IPS-NIHi11 (cell line): ENCODE measurements around the gene MAN1B1.
"Not testable (repeated sequence)": the region's sequence is repeated elsewhere in the genome, so short reads cannot be mapped to it uniquely, and the experiment has no call there.

ENCODE experiments used
- DNase-seq: peaks from one replicate; pipeline ENCODE4 v3.0.0; 2012; ENCODE audit warnings: mixed read lengths, low spot score

MAN1B1 gene

DNA sequence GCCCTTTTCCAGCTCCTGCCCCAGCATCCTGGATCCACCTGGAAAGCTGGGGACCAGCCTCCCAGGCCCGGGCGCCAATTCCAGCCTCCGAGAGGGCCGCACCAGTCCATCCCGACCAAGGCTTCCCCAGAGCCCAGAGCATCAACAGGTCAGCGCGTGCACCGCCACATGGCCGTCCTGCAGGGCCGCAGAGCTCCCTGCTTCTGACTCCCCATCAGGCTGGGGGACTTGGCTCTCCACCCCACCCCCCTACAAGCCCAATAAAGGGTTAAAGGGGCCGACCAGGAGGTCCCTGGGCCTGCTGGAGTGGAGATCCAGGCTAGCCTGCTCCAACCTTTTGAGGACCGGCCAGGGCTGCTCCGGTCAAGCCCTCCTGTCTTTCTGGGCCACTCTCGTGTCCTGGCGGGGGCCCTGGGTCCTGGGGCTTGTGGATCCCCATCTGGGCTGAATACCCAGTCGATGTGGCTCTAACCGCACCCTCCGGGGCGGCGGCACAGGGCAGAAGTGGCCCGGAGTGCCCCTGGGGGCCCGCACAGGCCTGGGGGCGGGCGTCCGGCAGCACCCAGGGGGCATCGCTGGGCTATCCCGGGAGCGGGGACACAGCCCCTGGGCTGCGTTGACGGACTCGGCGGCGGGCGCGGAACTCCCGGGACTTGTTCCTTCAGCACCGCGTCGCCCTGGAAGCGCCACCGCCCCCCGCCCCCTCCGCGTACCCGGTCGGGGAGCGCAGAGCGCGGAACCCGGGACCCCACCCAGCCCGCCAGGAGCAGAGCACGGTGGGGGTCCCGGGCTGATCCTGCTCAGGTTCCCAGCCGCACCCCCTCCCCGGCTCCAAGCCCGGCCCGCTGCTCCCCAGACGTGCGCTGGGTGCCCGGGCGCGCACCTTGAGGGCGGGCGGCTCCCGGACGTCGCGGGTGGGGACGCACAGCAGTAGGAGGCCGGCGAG lies 33.5 kb upstream of the MAN1B1 start:
- DNase-seq: peak; percentile 58

DNA sequence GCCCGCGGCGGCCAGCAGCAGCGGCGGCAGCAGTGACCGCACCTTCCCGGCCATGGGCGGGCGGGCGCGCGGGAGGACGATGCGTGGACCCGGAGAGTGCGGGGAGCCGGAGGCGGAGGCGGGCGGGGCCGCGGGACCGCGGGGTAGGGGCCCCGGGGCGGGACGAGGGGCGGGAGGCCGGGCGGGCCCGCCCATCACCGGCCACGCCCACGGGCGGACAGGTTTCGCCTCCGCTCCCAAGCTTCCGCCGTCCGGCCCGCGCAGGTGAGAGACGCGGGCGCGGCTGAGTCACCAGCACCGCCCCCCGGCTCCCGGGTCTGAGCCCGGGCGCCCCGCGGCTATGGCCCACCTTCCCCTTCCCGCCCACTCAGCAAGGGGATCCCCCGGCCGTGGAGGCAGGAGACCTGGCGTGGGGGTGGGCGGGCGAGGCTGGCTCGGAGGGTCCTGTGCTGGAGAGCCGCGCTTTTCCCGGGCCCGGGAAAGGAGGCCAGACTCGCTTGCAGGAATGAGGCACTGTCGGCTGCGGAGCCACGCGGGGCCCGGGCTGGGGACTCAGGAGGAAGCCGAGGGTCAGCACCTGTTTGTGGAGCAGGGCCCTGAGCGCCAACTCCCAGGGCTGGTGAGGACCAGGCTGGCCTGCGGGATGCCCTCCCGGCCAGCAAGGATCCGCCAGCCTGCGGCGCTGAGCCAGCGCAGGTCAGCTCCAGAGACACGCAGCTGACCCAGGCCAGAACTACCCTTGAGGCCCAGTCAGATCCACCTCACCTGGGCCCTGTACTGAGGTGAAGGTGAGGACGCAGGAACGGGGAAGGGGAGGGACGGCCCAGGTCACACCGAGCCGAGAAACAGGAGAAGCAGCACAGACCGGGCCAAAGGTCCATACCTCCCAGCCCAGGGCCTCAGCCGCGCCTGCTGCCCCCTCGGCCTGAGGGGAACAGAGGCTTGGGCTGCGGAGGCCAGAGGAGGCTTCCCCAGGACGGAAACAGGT lies 32.5 kb upstream of the MAN1B1 start, which contains the start of gene ENTPD2:
Gene ENTPD2 (minus strand): TSS at position 118 of the 988 bp plus-strand sequence. CDS start 64 bp downstream, at position 54.
- DNase-seq: peak; percentile 85

DNA sequence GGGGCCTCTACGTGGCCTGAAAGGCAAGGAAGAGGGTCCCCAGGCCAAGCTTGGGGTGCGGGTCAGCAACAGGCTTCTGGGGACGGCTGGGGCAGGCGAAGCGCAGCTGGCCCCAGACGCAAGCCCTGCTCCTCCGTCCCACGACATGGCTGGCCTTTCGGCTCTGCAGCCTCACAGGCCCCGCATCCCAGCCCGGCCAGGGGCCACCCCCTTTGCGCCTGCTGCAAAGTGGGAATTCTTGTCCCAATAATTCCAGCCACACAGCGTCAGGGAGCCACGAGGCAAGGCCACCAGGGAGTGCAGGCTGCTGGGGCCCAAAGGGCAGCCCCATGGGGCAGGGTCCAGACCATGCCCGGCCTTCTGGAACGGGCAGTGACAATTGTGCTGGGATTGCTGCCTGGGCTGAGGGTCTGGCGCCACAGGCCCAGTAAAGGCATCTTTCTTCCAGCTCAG lies 31.8 kb upstream of the MAN1B1 start:
- no peak for DNase-seq

DNA sequence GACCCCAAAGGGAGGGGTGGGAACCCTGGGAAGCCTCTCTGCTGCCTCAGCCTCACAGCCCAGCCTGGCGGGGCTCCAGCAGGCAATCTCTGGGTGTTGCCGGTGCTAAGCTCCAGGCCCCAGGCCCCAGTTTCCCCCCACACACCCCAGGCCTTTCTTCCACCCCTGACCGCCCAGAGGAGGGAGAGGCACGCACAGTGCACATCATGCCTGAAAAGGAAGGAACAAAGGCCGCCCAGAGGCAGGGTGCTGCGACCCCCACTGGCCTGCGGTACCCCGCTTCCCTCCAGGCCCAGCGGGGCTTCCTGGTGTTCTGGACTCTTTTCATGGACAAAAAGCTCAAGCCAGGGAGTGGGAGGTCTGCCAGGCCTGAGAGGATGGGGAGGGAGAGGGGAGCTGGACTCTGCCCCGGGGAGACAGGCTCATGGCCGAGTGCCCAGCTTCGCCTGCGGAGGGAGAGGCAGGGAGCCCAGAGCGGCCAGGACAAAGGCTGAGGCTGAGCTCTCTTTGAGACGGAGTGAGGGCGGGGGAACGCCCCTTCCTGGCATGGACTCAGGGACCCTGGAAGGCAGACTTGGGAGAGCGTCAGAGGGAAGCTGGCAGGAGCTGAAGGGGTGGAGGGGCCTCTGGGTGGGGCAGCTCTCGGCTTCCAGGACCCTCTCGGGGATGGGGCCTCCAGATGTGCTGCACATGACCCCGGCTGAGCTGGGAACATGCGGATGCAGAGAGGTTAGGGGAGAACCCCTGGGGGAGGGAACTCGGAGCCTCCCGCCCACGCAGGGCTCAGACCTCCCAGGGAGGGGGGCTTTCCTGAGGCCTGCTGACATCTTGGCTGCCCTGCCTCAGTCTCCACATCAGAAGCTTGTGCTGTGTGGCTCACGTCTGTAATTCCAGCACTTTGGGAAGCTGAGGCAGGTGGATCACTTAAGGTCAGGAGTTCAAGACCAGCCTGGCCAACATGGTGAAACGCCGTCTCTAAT lies 31.1 kb upstream of the MAN1B1 start:
- DNase-seq: peak; percentile 53

DNA sequence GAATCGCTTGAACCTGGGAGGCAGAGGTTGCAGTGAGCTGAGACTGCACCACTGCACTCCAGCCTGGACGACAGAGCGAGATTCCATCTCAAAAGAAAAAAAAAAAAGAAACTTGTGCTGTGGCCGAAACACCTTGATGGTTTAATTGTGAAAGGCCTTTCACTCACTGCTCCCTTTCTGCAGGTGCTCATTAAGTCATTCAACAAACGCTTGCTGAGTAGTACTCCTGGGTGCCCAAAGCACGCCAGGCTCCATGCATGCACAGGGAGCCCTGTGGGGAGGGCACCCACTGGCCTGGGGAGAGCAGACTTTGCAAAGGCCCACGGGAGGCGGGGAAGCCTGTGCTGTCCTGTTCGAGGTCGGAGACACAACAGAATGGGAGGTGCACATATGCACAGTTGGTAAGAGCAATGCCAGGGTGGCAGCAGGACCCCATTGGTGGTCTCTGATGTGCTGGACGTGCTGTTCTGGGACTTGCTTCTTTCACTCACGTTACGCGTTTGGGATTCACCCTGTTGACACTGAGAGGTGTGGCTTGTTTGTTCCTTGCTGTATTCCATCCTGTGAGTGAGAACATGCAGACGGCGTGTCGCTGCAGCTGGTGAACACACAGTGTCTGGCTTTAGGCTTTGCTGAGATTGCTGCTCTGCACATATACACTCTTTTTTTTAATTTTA lies 29.9 kb upstream of the MAN1B1 start:
- DNase-seq: no peak

DNA sequence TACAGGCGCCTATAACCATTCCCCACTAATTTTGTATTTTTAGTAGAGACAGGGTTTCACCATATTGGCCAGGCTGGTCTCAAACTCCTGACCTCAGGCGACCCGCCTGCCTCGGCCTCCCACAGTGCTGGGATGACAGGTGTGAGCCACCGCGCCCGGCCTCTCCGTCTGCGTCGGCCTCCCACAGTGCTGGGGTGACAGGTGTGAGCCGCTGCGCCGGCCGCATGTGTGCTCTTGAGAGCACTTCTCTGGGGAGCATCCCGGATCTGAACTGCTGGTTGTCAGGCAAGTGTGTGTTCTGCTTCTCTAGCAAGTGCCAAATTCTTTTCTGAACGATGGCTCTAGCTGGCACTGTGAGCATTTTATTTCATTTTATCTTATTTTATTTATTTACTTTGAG lies 29.2 kb upstream of the MAN1B1 start:
- DNase-seq: no peak

DNA sequence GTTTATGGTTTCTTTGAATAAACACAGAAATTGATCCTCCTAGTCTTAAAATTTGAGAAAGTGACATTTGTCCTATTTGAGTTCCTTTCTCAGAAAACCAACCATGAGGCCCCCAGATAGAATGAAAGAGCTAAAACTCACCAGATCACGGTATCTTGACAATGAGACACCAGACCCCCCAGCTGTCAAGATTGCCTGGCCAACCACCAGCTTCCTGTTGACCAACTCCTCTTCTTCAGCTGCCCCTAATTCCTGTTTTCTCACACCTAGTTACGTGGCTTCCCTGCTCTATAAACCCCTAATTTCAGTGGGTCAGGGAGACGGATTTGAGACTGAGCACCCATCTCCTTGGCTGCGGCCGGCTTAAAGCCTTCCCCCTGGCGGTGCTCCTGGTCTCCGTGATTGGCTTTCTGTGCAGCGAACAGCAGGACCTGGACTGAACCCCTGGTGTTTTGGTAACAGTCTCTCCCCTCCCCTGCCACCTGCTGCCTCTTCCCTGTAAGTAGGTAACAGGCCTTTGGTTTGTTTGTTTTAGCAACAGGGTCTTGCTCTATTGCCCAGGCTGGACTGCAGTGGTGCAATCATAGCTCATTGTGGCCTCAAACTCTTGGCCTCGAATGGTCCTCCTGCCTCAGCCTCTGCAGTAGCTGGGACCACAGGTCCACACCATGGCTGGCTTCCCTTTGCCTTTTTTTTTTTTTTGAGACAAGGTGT lies 28.1 kb upstream of the MAN1B1 start:
- no peak for DNase-seq

DNA sequence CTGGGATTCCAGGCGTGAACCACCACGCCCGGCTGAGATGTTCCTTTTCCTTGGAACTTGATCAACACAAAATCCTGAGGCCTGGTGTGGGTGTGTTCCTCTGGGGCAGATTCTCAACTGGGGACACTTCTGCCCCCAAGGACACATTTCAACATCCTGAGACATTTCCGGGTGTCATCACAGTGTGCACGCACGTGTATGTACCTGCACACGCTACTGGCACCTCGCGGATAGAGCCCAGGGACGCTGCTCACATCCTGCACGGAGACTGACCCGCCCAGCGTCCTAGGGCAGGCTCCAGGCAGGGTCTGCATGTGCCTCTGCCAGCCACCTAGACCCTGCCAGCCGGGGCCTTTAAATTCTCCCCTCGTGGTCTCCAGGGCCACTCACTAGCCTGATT lies 24.4 kb upstream of the MAN1B1 start:
- no peak for DNase-seq

DNA sequence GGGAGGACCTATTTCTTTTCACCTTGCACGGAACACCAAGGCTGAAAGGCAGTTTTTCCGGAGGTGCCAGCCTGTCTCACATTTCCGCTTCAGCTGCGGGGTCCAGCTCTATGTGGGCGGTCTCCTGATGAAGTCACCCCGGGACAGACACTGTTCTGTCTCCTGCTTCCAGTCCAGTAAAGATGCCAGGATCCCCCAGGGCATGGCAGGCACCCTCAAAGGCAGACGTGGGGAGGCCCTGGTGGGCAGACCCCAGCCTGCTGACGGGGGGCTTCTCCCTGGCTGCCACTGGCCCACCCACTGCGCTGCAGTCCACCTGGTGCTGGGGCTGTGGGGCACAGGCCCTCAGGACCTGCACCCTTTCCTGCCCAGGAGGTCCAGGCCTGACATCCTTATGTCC lies 24.0 kb upstream of the MAN1B1 start:
- not testable (repeated sequence) for DNase-seq

DNA sequence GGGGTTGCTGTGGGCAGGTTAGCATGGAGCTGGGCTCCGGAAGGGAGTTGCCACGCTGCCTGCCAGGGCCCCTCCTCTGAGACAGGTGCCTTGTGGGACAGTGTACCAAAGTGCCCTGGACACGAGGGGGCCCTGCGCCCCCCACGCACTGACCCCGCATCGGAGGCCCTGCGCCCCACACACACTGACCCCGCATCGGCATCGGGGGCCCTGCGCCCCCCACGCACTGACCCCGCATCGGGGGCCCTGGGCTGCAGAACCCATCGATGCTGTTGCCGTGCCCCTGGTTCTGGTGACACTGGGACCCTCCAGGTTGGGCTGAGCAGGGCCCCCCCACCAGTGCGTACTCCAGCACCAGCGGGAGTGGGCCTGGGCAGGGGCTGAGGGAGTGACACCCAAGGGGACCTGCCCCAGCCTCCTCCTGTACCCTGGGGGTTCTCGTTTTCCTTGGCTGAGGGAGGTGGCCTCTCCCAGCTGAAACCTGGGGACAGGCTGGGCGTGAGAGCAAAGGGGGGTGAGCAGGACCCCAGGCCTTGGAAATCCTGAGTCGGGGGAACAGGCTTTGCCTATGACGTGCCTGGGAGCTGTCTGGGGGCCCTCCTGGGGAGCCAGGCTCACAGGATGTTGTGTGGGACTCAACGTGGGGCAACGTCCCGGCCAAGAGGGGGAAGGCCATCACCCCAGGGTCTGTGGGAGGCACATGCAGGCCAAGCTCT lies 23.3 kb upstream of the MAN1B1 start:
- DNase-seq: no peak

DNA sequence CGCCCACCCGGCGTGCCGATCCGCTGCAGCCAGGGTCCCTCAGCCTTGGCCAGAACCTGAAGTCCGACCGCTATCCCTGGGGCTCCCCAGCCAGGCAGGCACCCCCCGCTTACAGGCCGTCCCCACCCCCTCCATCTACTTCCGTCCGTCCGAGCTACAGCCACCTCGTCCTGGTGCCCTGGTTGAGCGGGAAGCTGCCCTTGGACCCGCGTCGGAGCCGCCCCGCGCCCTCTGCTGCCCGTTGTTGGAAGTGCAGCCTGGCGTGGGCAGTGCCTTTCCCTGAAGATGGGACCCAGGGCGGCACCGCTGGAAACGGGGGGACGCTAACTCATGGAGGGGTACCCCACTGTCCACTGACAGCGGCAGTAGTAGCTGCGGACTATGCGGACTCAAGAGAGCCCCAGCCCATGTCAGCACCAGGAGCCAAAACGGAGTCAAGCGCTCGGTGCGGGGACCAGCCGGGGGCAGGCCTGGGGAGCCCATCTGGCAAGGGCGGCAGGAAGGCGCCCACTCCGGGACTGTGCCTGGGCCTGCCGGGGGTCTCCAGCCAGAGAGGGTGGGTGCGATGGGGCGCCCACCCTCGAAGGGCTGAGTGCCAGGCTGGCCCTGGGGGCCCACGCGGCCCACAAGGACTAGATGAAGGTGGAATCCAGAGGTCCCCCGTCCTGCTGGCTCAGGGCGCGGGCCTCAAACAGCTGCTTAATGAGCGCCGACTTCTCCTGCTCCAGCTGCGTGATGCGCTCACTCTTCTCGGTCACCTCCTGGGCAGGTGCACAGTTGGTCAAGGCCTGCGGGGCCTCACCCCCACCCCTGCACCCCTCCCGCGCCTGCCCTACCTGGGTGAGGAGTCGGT lies 22.5 kb upstream of the MAN1B1 start:
- peak; percentile 83 for DNase-seq

DNA sequence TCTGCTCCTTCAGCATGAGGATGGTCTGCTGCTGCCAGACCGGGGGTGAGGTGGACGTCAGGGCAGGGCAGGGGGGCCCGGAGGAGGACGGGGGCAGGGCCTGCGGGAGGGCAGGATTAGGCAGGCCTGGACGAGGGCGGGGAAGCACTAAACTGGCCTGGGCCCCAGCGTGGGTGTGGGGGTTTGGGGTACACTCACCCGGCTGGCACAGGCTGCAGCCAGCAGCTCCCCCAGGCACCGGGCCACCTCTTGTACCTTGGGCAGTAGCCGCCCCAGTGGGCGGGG lies 22.0 kb upstream of the MAN1B1 start:
- no peak for DNase-seq

DNA sequence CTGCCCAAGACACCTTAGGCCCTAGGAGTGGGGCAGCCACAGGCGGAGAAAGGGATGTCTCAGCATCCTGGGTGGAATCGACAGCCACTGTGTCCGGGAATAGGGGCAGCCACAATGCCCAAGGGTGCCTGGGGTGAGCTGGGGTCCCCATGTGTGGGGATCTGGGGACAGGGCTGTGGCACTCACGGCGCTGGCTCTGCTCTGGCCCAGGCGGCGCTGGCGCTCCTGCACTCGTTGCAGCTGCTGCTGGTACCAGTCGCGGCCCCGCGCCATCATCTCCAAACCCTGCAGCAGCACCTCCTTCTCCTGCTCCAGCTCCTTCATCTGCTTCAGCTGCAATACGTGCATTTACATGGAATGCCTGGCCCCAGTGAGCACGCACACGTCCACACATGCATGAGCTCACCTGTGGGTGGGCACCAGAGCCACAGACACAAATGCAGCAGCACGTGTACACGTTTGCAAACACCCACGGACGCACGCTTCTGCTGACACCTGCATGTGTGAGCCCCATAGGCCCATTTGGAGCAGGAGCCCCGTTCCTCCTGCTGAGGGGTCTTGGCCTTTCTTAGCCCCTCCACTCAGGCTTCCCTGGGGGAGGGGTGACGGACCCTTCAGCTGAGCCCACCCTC lies 21.3 kb upstream of the MAN1B1 start:
- DNase-seq: no peak

DNA sequence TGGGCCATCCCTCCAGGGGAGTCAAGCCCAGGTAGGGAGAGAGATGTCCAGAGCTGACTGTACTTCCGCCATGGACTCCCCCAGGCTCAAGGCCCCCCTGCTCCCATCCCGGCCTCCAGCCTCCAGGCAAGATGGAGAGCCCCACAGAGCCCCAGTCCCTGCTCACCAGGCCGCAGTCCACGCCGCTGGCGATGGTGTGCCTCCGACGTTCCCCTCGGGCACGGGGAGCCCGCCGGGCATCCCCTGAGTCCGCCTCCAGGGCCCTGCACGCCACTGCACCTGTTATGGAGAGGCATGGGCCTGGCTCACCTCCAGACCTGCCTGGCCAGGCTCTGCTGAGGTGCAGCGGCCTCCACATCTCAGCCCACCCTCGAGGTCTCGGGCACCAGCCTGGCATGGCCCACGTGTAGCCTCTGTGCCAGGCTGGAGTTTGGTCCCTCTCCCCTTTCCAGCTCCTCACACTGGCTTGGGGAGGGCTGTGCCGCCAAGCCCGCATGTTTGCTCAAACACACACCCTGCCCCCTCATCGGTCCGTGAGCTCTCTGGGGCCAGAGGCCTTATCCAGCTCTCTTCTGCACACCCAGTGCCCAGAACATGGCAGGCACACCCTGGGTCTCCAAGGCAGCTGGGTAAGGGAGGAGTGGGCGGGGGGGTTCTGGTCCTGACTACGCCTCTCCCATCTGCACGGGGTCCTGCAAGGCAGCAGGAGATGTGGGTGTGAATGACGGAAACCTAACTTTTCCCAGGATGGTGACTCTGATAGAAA lies 20.5 kb upstream of the MAN1B1 start:
- no peak for DNase-seq

DNA sequence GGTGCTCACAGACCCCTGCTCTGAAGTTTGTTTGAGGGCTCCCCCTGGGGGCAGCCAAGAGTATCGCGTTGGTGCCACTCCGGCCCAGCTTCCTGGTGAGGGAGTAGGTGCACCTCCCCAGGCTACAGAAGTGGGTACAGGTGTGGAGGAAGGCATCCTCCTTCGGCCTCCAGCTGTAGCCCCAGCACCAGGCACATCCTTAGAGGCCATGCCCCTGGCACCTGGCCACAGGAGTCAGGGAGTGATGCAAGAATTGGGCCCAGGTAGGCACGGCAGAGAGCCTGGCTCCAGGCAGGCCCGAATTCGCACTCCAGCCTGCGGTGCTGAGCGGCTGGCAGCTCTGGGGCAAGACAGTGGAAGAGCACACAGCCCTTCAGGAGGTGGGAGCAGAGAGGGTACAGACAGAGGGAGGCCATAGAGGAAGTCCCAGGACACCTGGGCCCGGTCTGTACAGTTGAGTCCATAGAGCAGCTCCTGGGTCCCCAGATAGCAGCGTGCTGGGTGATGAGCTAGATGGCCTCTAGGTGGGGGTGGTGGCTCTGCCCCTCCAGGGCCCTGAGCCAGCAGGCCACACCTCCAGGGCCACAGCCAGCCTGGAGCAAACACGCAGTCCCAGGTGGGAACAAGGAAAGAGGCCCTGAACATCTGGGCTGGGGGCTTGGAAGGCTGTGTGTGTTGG lies 18.8 kb upstream of the MAN1B1 start:
- DNase-seq: peak; percentile 84
